ENCODE measurements around the gene UNC5A.

DNA sequence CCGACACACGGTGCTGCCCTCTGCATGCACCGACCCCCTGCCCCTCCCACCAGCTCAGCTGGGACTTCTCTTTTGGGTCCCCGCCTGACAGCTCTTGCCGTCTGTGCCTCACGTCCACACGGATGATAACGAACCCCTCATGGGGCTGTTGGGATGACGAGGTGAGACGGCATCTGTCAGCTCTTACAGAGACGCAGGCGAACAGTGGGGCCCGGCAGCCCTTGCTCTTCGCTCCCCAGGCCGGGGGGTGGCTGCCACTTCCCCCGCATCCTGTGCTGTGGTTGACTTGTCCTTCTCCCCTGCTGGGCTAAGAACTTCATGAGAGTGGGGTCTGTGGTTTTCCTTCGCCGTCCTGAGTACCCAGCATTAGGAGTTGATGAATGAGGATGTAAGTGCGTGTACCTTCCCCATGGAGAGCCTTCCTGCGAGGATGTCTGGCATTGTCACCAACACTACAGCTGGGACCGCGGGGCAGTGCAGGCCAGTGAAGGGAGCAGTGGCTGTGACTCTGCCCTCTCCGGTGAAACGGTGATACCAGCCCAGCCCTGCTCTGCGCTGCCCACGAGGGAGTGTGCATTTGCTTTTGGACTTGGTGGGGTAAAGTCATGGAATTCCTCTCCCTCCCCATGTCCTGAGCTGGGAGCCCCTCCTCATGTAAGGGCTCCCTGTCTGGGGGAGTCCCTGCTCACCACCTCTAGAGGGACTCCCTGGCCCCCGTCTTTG lies 65.6 kb downstream of the UNC5A start:
- TF ChIP-seq FOXA1 (IDR thresholded peaks at IDR 0.05) (no peak), SUZ12 (IDR thresholded peaks at IDR 0.05) (no peak), ELF4 (IDR thresholded peaks at IDR 0.05) (no peak), FOXK2 (IDR thresholded peaks at IDR 0.05) (no peak), NFRKB (IDR thresholded peaks at IDR 0.05) (no peak), CTBP1 (IDR thresholded peaks at IDR 0.05; ENCODE audit: borderline replicate concordance) (no peak), FOXM1 (IDR thresholded peaks at IDR 0.05; ENCODE audit: borderline replicate concordance) (no peak), SP1 (IDR thresholded peaks at IDR 0.05) (no peak), L3MBTL2 (conservative IDR thresholded peaks at IDR 0.05) (no peak), HDGF (IDR thresholded peaks at IDR 0.05; ENCODE audit: borderline replicate concordance) (no peak), TARDBP (IDR thresholded peaks at IDR 0.05) (no peak), BHLHE40 (IDR thresholded peaks at IDR 0.05; ENCODE audit: borderline replicate concordance) (no peak)
- TF ChIP-seq, protein P1, sequence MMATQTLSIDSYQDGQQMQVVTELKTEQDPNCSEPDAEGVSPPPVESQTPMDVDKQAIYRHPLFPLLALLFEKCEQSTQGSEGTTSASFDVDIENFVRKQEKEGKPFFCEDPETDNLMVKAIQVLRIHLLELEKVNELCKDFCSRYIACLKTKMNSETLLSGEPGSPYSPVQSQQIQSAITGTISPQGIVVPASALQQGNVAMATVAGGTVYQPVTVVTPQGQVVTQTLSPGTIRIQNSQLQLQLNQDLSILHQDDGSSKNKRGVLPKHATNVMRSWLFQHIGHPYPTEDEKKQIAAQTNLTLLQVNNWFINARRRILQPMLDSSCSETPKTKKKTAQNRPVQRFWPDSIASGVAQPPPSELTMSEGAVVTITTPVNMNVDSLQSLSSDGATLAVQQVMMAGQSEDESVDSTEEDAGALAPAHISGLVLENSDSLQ (IDR thresholded peaks at IDR 0.05), result no peak

Data from HEK293T (cell line).